CD14-positive monocyte (primary cell): Measurements from ENCODE around the gene DLGAP4. TPM values are rescaled to one million over a fixed set of nuclear protein-coding genes. Genes with fewer than 3 reads are reported as not detected.

ENCODE experiments used
- DNase-seq, 3 donors: peaks; one replicate each; pipeline ENCODE4 v3.0.0-alpha.2; 2011 to 2022
- H2AFZ ChIP-seq: 2 replicates; pipeline ENCODE4 v1.6.0; 2012; ENCODE audit warnings: mild to moderate bottlenecking, low read depth, low read length, inconsistent platforms; ENCODE audit not compliant: insufficient read depth, poor library complexity, severe bottlenecking
- H3K27ac ChIP-seq, 2 donors: 1 replicate in 1 of 2; 2 replicates in 1 of 2; pipeline ENCODE4 v1.5.1; 2012 to 2013; ENCODE audit warnings: low read length in 2 of 2, control low read depth in 1 of 2, inconsistent platforms in 1 of 2, low read depth in 1 of 2, mild to moderate bottlenecking in 1 of 2
- H3K27me3 ChIP-seq, 2 donors: one replicate each; pipeline versions ENCODE4 v1.6.0 to v1.6.1; 2011 to 2013; ENCODE audit warnings: low read length in 2 of 2; ENCODE audit not compliant: control insufficient read depth in 2 of 2, insufficient read depth in 2 of 2
- H3K36me3 ChIP-seq, 2 donors: replicated peaks in 1 of 2; 1 replicate in 1 of 2; 2 replicates in 1 of 2; pipeline versions ENCODE4 v1.5.1 to v1.6.1; 2012 to 2013; ENCODE audit warnings: low read length in 2 of 2, control low read depth in 1 of 2, inconsistent platforms in 1 of 2, mild to moderate bottlenecking in 1 of 2; ENCODE audit not compliant: insufficient read depth in 2 of 2, control insufficient read depth in 1 of 2
- H3K4me1 ChIP-seq, 2 donors: 1 replicate in 1 of 2; 2 replicates in 1 of 2; pipeline versions ENCODE4 v1.5.1 to v1.6.1; 2012 to 2013; ENCODE audit warnings: low read length in 2 of 2, control low read depth in 1 of 2, inconsistent platforms in 1 of 2, mild to moderate bottlenecking in 1 of 2, moderate library complexity in 1 of 2; ENCODE audit not compliant: insufficient read depth in 2 of 2, control insufficient read depth in 1 of 2
- H3K4me2 ChIP-seq: replicated peaks from 2 replicates; pipeline ENCODE3; 2012; ENCODE audit warnings: low read length, moderate library complexity, mild to moderate bottlenecking; ENCODE audit not compliant: poor library complexity, severe bottlenecking; ENCODE audit errors: extremely low read depth
- H3K4me3 ChIP-seq, 3 experiments: fragments of 200-600 bp in 1 of 3; sonication (generic) in 1 of 3; replicated peaks in 1 of 3; 1 replicate in 2 of 3; 2 replicates in 1 of 3; pipeline ENCODE4 v1.5.1; 2011 to 2013; ENCODE audit warnings: low read length in 3 of 3, mild to moderate bottlenecking in 3 of 3, control low read depth in 2 of 3, low read depth in 2 of 3, inconsistent platforms in 1 of 3, moderate library complexity in 1 of 3
- H3K79me2 ChIP-seq: 2 replicates; pipeline ENCODE4 v1.6.0; 2012; ENCODE audit warnings: mild to moderate bottlenecking, control low read depth, inconsistent platforms, low read length, moderate library complexity; ENCODE audit not compliant: insufficient read depth
- H3K9ac ChIP-seq: 2 replicates; pipeline ENCODE4 v1.6.0; 2017; ENCODE audit warnings: low read length, mild to moderate bottlenecking; ENCODE audit not compliant: insufficient read depth, poor library complexity, severe bottlenecking
- H3K9me3 ChIP-seq, 2 donors: replicated peaks in 1 of 2; 1 replicate in 1 of 2; 2 replicates in 1 of 2; pipeline versions ENCODE4 v1.5.1 to v1.6.1; 2012 to 2013; ENCODE audit warnings: low read length in 2 of 2, control low read depth in 1 of 2; ENCODE audit not compliant: control insufficient read depth in 1 of 2, insufficient read depth in 1 of 2
- H4K20me1 ChIP-seq: 2 replicates; pipeline ENCODE4 v1.6.0; 2012; ENCODE audit warnings: mild to moderate bottlenecking, low read length, control low read depth, moderate library complexity; ENCODE audit not compliant: insufficient read depth
- H3K27ac Mint-ChIP-seq, 7 donors: one replicate each; pipeline ENCODE4 v1.8.0; 2020; ENCODE audit warnings: mild to moderate bottlenecking in 7 of 7, mixed read lengths in 7 of 7, moderate library complexity in 6 of 7, inconsistent platforms in 2 of 7
- H3K27me3 Mint-ChIP-seq, 3 donors: one replicate each; pipeline ENCODE4 v1.8.0; 2021 to 2022; ENCODE audit warnings: low read depth in 3 of 3, mild to moderate bottlenecking in 3 of 3, mixed read lengths in 3 of 3, moderate library complexity in 3 of 3, inconsistent platforms in 1 of 3
- H3K36me3 Mint-ChIP-seq, 2 donors: one replicate each; pipeline ENCODE4 v1.8.0; 2020; ENCODE audit warnings: mixed read lengths in 2 of 2, inconsistent platforms in 1 of 2, mild to moderate bottlenecking in 1 of 2
- H3K4me1 Mint-ChIP-seq: one replicate; pipeline ENCODE4 v1.8.0; 2020; ENCODE audit warnings: mild to moderate bottlenecking, mixed read lengths
- H3K4me3 Mint-ChIP-seq, 2 donors: one replicate each; pipeline ENCODE4 v1.8.0; 2020; ENCODE audit warnings: mild to moderate bottlenecking in 2 of 2, mixed read lengths in 2 of 2, moderate library complexity in 1 of 2
- H3K9me3 Mint-ChIP-seq, 7 donors: one replicate each; pipeline ENCODE4 v1.8.0; 2020 to 2022; ENCODE audit warnings: mixed read lengths in 7 of 7, mild to moderate bottlenecking in 6 of 7, moderate library complexity in 6 of 7, inconsistent platforms in 2 of 7
- WGBS: methylation state at CpG from one replicate; pipeline ENCODE4 v1.1.5; 2013; ENCODE audit warnings: missing lambda C conversion rate; ENCODE audit not compliant: insufficient coverage; 5-methylcytosine and 5-hydroxymethylcytosine counted together
- intact Hi-C, 2 donors: fragments of 100-400 bp; cut with micrococcal nuclease; formaldehyde crosslinking; loops; one replicate each; pipeline versions ENCODE4 v1.15.0 to v1.15.1; 2023
- polyA plus RNA-seq, 3 donors: library from polyadenylated mRNA; depleted of rRNA in 1 of 3; unstranded in 2 of 3; stranded (reverse) in 1 of 3; fragments of 300-500 nt in 2 of 3; fragments of >200 nt in 1 of 3; fragmentation: Illumina TruSeq in 2 of 3; gene quantifications; 1 replicate in 2 of 3; 2 replicates in 1 of 3; pipeline ENCODE4 v1.2.3, GENCODE V29; 2012 to 2021
- TF ChIP-seq, protein P1 (sequence below): fragments of 200-600 bp; IDR thresholded peaks from one replicate; pipeline ENCODE4 v1.8.0; 2022; ENCODE audit warnings: antibody characterized with exemption, mild to moderate bottlenecking

DLGAP4 gene
- polyA plus RNA-seq, 3 donors = 9.9 to 52.7 (median 17.6) TPM

DNA sequence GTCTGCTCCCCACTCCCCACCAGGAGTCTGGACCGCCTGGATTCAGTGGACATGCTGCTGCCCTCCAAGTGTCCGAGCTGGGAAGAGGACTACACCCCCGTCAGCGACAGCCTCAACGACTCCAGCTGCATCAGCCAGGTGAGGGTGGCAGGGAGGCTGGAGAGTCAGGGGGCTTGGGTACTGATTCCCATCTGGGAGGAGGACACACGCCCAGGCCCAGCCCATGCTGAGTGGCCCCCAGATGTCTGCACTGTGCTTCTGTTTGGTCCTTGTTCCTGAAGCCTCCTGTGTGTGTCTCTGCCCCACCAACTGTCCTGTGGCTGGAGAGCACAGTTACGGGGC is 133.6 kb downstream of the DLGAP4 start:
- Histone ChIP-seq H3K27ac (no peak overlapping the region), H3K9ac (no peak overlapping the region), H2AFZ (no peak overlapping the region), H4K20me1 (no peaks in the 10 kb centered on the region), H3K4me3 (no peak overlapping the region), H3K79me2 (no peaks in the 10 kb centered on the region), H3K27me3 (peaks cover 0 to 4% of the 10 kb centered on the region in 2 donors), H3K9me3 (no peaks in the 10 kb centered on the region), H3K4me2 (no peak overlapping the region), H3K36me3 (no peaks in the 10 kb centered on the region), H3K4me1 (peaks cover 0 to 16% of the 10 kb centered on the region in 2 donors)
- DNase-seq = no peak
- no peak overlapping the region for H3K4me3 Mint-ChIP-seq
- H3K27me3 Mint-ChIP-seq = peaks cover 12 to 18% (median 14%) of the 10 kb centered on the region in 3 donors
- H3K4me1 Mint-ChIP-seq = peaks cover 10% of the 10 kb centered on the region
- TF ChIP-seq, protein P1, sequence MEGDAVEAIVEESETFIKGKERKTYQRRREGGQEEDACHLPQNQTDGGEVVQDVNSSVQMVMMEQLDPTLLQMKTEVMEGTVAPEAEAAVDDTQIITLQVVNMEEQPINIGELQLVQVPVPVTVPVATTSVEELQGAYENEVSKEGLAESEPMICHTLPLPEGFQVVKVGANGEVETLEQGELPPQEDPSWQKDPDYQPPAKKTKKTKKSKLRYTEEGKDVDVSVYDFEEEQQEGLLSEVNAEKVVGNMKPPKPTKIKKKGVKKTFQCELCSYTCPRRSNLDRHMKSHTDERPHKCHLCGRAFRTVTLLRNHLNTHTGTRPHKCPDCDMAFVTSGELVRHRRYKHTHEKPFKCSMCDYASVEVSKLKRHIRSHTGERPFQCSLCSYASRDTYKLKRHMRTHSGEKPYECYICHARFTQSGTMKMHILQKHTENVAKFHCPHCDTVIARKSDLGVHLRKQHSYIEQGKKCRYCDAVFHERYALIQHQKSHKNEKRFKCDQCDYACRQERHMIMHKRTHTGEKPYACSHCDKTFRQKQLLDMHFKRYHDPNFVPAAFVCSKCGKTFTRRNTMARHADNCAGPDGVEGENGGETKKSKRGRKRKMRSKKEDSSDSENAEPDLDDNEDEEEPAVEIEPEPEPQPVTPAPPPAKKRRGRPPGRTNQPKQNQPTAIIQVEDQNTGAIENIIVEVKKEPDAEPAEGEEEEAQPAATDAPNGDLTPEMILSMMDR = peak; percentile 66
- no peaks in the 10 kb centered on the region for H3K36me3 Mint-ChIP-seq
- no peak overlapping the region for H3K27ac Mint-ChIP-seq
- intact Hi-C loops = loop anchor here (5.0 kb wide), 2 partner anchors 227 to 237 kb away; no protein-coding TSS in a partner anchor
- WGBS = 44% methylated on average over 5 of the region's 7 CpGs
- H3K9me3 Mint-ChIP-seq = peaks cover 0 to 1% (median 0%) of the 10 kb centered on the region in 7 donors

DNA sequence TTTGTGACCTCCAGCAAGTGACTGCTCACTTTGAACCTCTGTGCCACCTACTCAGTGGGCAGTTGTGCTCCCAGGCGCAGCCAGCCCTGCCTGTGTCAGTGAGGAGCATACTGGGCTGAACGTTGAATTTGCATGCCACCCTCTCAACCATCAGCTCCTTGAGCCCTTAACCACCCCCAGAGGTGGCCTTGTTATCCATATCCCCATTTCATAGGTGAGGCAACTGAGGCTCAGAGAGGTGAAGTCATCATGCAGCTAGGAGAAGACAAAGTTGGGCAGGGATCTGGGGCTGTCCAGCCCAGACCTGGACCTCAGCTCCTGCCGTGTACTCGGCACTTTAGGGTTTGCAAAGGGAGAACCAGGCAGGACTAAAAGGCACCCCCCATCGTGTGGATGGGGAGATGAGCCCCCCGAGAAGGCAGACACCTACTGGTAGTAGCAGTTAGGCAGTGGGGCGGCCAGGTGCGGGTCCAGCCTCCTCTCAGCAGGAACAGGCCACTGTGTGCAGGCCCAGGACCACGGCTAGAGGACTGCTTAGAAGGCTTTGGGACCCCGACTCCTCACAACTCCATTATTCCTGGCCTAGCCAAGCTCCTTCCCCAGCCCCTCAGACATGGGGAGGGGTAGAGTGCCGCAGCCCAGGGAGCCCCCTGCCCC is 134.4 kb downstream of the DLGAP4 start:
- H3K27me3 ChIP-seq = peaks cover 0 to 4% of the 10 kb centered on the region in 2 donors
- Mint-ChIP-seq H3K9me3 (peaks cover 0 to 1% (median 0%) of the 10 kb centered on the region in 7 donors), H3K4me1 (peaks cover 10% of the 10 kb centered on the region), H3K36me3 (no peaks in the 10 kb centered on the region), H3K4me3 (no peak overlapping the region), H3K27ac (no peak overlapping the region), H3K27me3 (peaks cover 9 to 18% (median 12%) of the 10 kb centered on the region in 3 donors)
- H3K9ac ChIP-seq = no peak overlapping the region
- H3K4me3 ChIP-seq = no peak overlapping the region
- WGBS = 91% methylated on average over 4 of the region's 11 CpGs
- no peak overlapping the region for H2AFZ ChIP-seq
- intact Hi-C loops = loop anchor here in 1 of 2 donors (5.0 kb wide), 1 partner anchor 238 kb away; no protein-coding TSS in a partner anchor
- H3K27ac ChIP-seq = no peak overlapping the region
- H3K9me3 ChIP-seq = no peaks in the 10 kb centered on the region
- no peaks in the 10 kb centered on the region for H3K79me2 ChIP-seq
- H3K4me1 ChIP-seq = peaks cover 0 to 16% of the 10 kb centered on the region in 2 donors
- H4K20me1 ChIP-seq = no peaks in the 10 kb centered on the region
- no peaks in the 10 kb centered on the region for H3K36me3 ChIP-seq
- TF ChIP-seq, protein P1 = no peak
- DNase-seq = no peak
- no peak overlapping the region for H3K4me2 ChIP-seq
